ENCODE results near the gene RFFL. TPM values are rescaled to one million over a fixed set of nuclear protein-coding genes. Genes with fewer than 3 reads are reported as not detected.

RFFL gene
- polyA plus RNA-seq, 1 donor from 2014 or later, result 6.6 TPM

- no peak overlapping the region for H2AFZ ChIP-seq (ENCODE audit: low read depth, low read length)
- H4K20me1 ChIP-seq (ENCODE audit: insufficient read depth), result no peaks in the 10 kb centered on the region
- no peak overlapping the region for H3K27ac ChIP-seq (ENCODE audit: low read length)
- H3K36me3 ChIP-seq (ENCODE audit: insufficient read depth, low read length), result no peaks in the 10 kb centered on the region
- TF ChIP-seq CTCF (IDR thresholded peaks at IDR 0.05; ENCODE audit: poor library complexity, severe bottlenecking) (no peak), POLR2AphosphoS5 (IDR thresholded peaks at IDR 0.05) (no peak), EZH2 (IDR thresholded peaks at IDR 0.05; ENCODE audit: borderline replicate concordance, insufficient read depth, low read length, poor library complexity, severe bottlenecking) (no peak), SMC3 (conservative IDR thresholded peaks at IDR 0.05; ENCODE audit: poor library complexity) (no peak), REST (IDR thresholded peaks at IDR 0.05; ENCODE audit: borderline replicate concordance) (no peak), TAF1 (IDR thresholded peaks at IDR 0.05; ENCODE audit: low read depth) (no peak), EP300 (conservative IDR thresholded peaks at IDR 0.05; ENCODE audit: poor library complexity, severe bottlenecking) (no peak), MXI1 (conservative IDR thresholded peaks at IDR 0.05; ENCODE audit: poor library complexity, severe bottlenecking) (no peak), RAD21 (conservative IDR thresholded peaks at IDR 0.05) (no peak)
- no peaks in the 10 kb centered on the region for H3K27me3 ChIP-seq (ENCODE audit: insufficient read depth, low read depth, low read length)
- no peak overlapping the region for H3K4me2 ChIP-seq (ENCODE audit: low read length)
- H3F3A ChIP-seq (ENCODE audit: insufficient read depth, low read length, poor library complexity, severe bottlenecking), result no peaks in the 10 kb centered on the region
- no peaks in the 10 kb centered on the region for H3K9me2 ChIP-seq (ENCODE audit: insufficient read depth, low read length)
- H3K79me2 ChIP-seq (replicated peaks; ENCODE audit: insufficient read depth, low read length), result no peaks in the 10 kb centered on the region
- no peak overlapping the region for H3K4me3 ChIP-seq (ENCODE audit: low read length)
- no peaks in the 10 kb centered on the region for H3K9me3 ChIP-seq (ENCODE audit: low read length)
- H3K9ac ChIP-seq (ENCODE audit: low read length), result no peak overlapping the region
Observed at GRCh38 chr17:35053204-35053603, 10.3 kb downstream of the RFFL start.

GRCh38 chr17:35052780-35053179 lies 10.7 kb downstream of the RFFL start:
- Histone ChIP-seq H3K36me3 (ENCODE audit: insufficient read depth, low read length) (no peaks in the 10 kb centered on the region), H3K9me2 (ENCODE audit: insufficient read depth, low read length) (no peaks in the 10 kb centered on the region), H4K20me1 (ENCODE audit: insufficient read depth) (no peaks in the 10 kb centered on the region), H2AFZ (ENCODE audit: low read depth, low read length) (no peak overlapping the region), H3F3A (ENCODE audit: insufficient read depth, low read length, poor library complexity, severe bottlenecking) (no peaks in the 10 kb centered on the region), H3K4me2 (ENCODE audit: low read length) (no peak overlapping the region), H3K79me2 (replicated peaks; ENCODE audit: insufficient read depth, low read length) (no peaks in the 10 kb centered on the region), H3K9me3 (ENCODE audit: low read length) (no peaks in the 10 kb centered on the region), H3K4me3 (ENCODE audit: low read length) (no peak overlapping the region), H3K9ac (ENCODE audit: low read length) (no peak overlapping the region), H3K27ac (ENCODE audit: low read length) (no peak overlapping the region), H3K27me3 (ENCODE audit: insufficient read depth, low read depth, low read length) (no peaks in the 10 kb centered on the region)
- no peak for TF ChIP-seq MXI1 (conservative IDR thresholded peaks at IDR 0.05; ENCODE audit: poor library complexity, severe bottlenecking)
- no peak for TF ChIP-seq RAD21 (conservative IDR thresholded peaks at IDR 0.05)
- no peak for TF ChIP-seq POLR2AphosphoS5 (IDR thresholded peaks at IDR 0.05)
- TF ChIP-seq EP300 (conservative IDR thresholded peaks at IDR 0.05; ENCODE audit: poor library complexity, severe bottlenecking), result no peak
- no peak for TF ChIP-seq EZH2 (IDR thresholded peaks at IDR 0.05; ENCODE audit: borderline replicate concordance, insufficient read depth, low read length, poor library complexity, severe bottlenecking)
- no peak for TF ChIP-seq REST (IDR thresholded peaks at IDR 0.05; ENCODE audit: borderline replicate concordance)
- no peak for TF ChIP-seq CTCF (IDR thresholded peaks at IDR 0.05; ENCODE audit: poor library complexity, severe bottlenecking)
- no peak for TF ChIP-seq SMC3 (conservative IDR thresholded peaks at IDR 0.05; ENCODE audit: poor library complexity)
- no peak for TF ChIP-seq TAF1 (IDR thresholded peaks at IDR 0.05; ENCODE audit: low read depth)

Data from neural cell (in vitro differentiated cells).